ENCODE data around the gene OTUD5. TPM values are rescaled to one million over a fixed set of nuclear protein-coding genes. Genes with fewer than 3 reads are reported as not detected.

Gene OTUD5
- total RNA-seq, 1 experiment from 2014 or later = 36.2 TPM

GRCh38 chrX:48908600-48908999 lies 48.8 kb downstream of the OTUD5 start:
- Histone ChIP-seq H3K79me2 (ENCODE audit: low read length) (peaks cover 21% of the 10 kb centered on the region), H3K9ac (ENCODE audit: low read length) (no peak overlapping the region), H3K27me3 (ENCODE audit: low read length) (no peaks in the 10 kb centered on the region), H3K4me3 (ENCODE audit: low read length) (no peak overlapping the region), H3K4me1 (ENCODE audit: low read length) (peaks cover 15% of the 10 kb centered on the region), H3K4me2 (ENCODE audit: low read depth, low read length, poor library complexity, severe bottlenecking) (no peak overlapping the region), H4K20me1 (ENCODE audit: insufficient read depth, low read depth, low read length) (no peaks in the 10 kb centered on the region), H2AFZ (ENCODE audit: low read length) (no peak overlapping the region), H3K9me2 (replicated peaks; ENCODE audit: insufficient read depth, low read length) (no peaks in the 10 kb centered on the region), H3K27ac (ENCODE audit: low read length) (no peak overlapping the region), H3K9me3 (ENCODE audit: low read length) (no peaks in the 10 kb centered on the region), H3K36me3 (ENCODE audit: insufficient read depth, low read length) (no peaks in the 10 kb centered on the region)
- no peak for DNase-seq

- no peaks in the 10 kb centered on the region for H4K20me1 ChIP-seq (ENCODE audit: insufficient read depth, low read depth, low read length)
Measured at GRCh38 chrX:48905090-48905790, 52.2 kb downstream of the OTUD5 start.

GRCh38 chrX:48904626-48905025 lies 52.8 kb downstream of the OTUD5 start:
- Histone ChIP-seq H3K27ac (ENCODE audit: low read length) (no peak overlapping the region), H3K9ac (ENCODE audit: low read length) (no peak overlapping the region), H3K9me2 (replicated peaks; ENCODE audit: insufficient read depth, low read length) (no peaks in the 10 kb centered on the region), H3K4me3 (ENCODE audit: low read length) (no peak overlapping the region), H3K9me3 (ENCODE audit: low read length) (no peaks in the 10 kb centered on the region), H3K4me1 (ENCODE audit: low read length) (peaks cover 2% of the 10 kb centered on the region), H3K27me3 (ENCODE audit: low read length) (no peaks in the 10 kb centered on the region), H3K4me2 (ENCODE audit: low read depth, low read length, poor library complexity, severe bottlenecking) (no peak overlapping the region), H3K79me2 (ENCODE audit: low read length) (peaks cover 6% of the 10 kb centered on the region), H4K20me1 (ENCODE audit: insufficient read depth, low read depth, low read length) (no peaks in the 10 kb centered on the region), H2AFZ (ENCODE audit: low read length) (no peak overlapping the region), H3K36me3 (ENCODE audit: insufficient read depth, low read length) (no peaks in the 10 kb centered on the region)
- no peak for DNase-seq

More at GRCh38 chrX:48905090-48905790, 52.2 kb downstream of the OTUD5 start:
- Histone ChIP-seq H2AFZ (ENCODE audit: low read length) (no peak overlapping the region), H3K79me2 (ENCODE audit: low read length) (peaks cover 9% of the 10 kb centered on the region), H3K36me3 (ENCODE audit: insufficient read depth, low read length) (no peaks in the 10 kb centered on the region), H3K27me3 (ENCODE audit: low read length) (no peaks in the 10 kb centered on the region), H3K9me2 (replicated peaks; ENCODE audit: insufficient read depth, low read length) (no peaks in the 10 kb centered on the region), H3K4me2 (ENCODE audit: low read depth, low read length, poor library complexity, severe bottlenecking) (no peak overlapping the region), H3K4me1 (ENCODE audit: low read length) (peaks cover 3% of the 10 kb centered on the region), H3K4me3 (ENCODE audit: low read length) (no peak overlapping the region), H3K9me3 (ENCODE audit: low read length) (no peaks in the 10 kb centered on the region), H3K9ac (ENCODE audit: low read length) (no peak overlapping the region), H3K27ac (ENCODE audit: low read length) (no peak overlapping the region)
- DNase-seq = no peak

DNA sequence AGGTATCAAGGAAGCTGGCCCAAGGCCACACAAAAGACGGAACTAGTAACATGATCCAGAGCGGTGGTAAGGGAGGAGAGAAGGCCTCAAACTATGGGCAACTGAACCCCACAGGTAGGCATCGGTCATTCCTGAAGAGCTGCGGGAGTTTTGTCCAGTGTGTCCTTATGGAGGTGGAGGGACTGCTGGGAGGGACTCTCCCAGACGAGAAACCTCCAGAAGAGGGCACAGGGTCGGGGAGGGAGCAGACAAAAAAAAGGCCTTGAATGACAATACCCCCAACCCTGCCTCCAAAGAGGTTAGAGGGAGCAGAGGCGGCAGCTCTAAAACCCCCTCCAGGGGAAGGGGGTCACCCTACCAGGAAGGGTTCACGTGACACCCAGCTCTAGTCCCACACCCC lies 53.2 kb downstream of the OTUD5 start:
- no peaks in the 10 kb centered on the region for H3K9me2 ChIP-seq (replicated peaks; ENCODE audit: insufficient read depth, low read length)
- no peak for DNase-seq
- H3K27me3 ChIP-seq (ENCODE audit: low read length) = no peaks in the 10 kb centered on the region
- H3K9ac ChIP-seq (ENCODE audit: low read length) = no peak overlapping the region
- H3K9me3 ChIP-seq (ENCODE audit: low read length) = no peaks in the 10 kb centered on the region
- H3K4me1 ChIP-seq (ENCODE audit: low read length) = peaks cover 6% of the 10 kb centered on the region
- H2AFZ ChIP-seq (ENCODE audit: low read length) = no peak overlapping the region
- no peaks in the 10 kb centered on the region for H3K36me3 ChIP-seq (ENCODE audit: insufficient read depth, low read length)
- H3K4me3 ChIP-seq (ENCODE audit: low read length) = no peak overlapping the region
- H3K27ac ChIP-seq (ENCODE audit: low read length) = no peak overlapping the region
- H3K4me2 ChIP-seq (ENCODE audit: low read depth, low read length, poor library complexity, severe bottlenecking) = no peak overlapping the region
- H4K20me1 ChIP-seq (ENCODE audit: insufficient read depth, low read depth, low read length) = no peaks in the 10 kb centered on the region
- peaks cover 7% of the 10 kb centered on the region for H3K79me2 ChIP-seq (ENCODE audit: low read length)

- Histone ChIP-seq H3K4me3 (ENCODE audit: low read length) (no peak overlapping the region), H3K9ac (ENCODE audit: low read length) (no peak overlapping the region), H3K4me1 (ENCODE audit: low read length) (peaks cover 12% of the 10 kb centered on the region), H3K27ac (ENCODE audit: low read length) (no peak overlapping the region), H3K4me2 (ENCODE audit: low read depth, low read length, poor library complexity, severe bottlenecking) (no peak overlapping the region), H3K79me2 (ENCODE audit: low read length) (peaks cover 10% of the 10 kb centered on the region), H3K36me3 (ENCODE audit: insufficient read depth, low read length) (no peaks in the 10 kb centered on the region), H3K27me3 (ENCODE audit: low read length) (no peaks in the 10 kb centered on the region), H3K9me2 (replicated peaks; ENCODE audit: insufficient read depth, low read length) (no peaks in the 10 kb centered on the region), H3K9me3 (ENCODE audit: low read length) (no peaks in the 10 kb centered on the region), H2AFZ (ENCODE audit: low read length) (no peak overlapping the region), H4K20me1 (ENCODE audit: insufficient read depth, low read depth, low read length) (no peaks in the 10 kb centered on the region)
- DNase-seq = no peak
Measured at GRCh38 chrX:48903290-48903689, 54.1 kb downstream of the OTUD5 start.

- Histone ChIP-seq H2AFZ (ENCODE audit: low read length) (no peak overlapping the region), H3K36me3 (ENCODE audit: insufficient read depth, low read length) (no peaks in the 10 kb centered on the region), H3K4me3 (ENCODE audit: low read length) (no peak overlapping the region), H3K27ac (ENCODE audit: low read length) (no peak overlapping the region), H4K20me1 (ENCODE audit: insufficient read depth, low read depth, low read length) (no peaks in the 10 kb centered on the region), H3K4me2 (ENCODE audit: low read depth, low read length, poor library complexity, severe bottlenecking) (no peak overlapping the region), H3K4me1 (ENCODE audit: low read length) (peaks cover 13% of the 10 kb centered on the region), H3K9ac (ENCODE audit: low read length) (no peak overlapping the region), H3K27me3 (ENCODE audit: low read length) (no peaks in the 10 kb centered on the region), H3K9me2 (replicated peaks; ENCODE audit: insufficient read depth, low read length) (no peaks in the 10 kb centered on the region), H3K9me3 (ENCODE audit: low read length) (no peaks in the 10 kb centered on the region), H3K79me2 (ENCODE audit: low read length) (peaks cover 10% of the 10 kb centered on the region)
- no peak for DNase-seq
Measured at GRCh38 chrX:48902776-48903175, 54.6 kb downstream of the OTUD5 start.

DNA sequence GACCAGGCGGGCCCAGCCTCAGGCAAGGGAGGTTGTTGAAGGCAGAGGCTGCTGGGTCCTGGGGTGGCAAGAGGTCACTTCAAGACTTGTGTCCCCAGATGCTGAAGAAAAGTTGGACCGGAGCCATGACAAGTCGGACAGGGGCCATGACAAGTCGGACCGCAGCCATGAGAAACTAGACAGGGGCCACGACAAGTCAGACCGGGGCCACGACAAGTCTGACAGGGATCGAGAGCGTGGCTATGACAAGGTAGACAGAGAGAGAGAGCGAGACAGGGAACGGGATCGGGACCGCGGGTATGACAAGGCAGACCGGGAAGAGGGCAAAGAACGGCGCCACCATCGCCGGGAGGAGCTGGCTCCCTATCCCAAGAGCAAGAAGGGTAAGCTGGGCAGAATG lies 55.3 kb downstream of the OTUD5 start:
- no peaks in the 10 kb centered on the region for H3K36me3 ChIP-seq (ENCODE audit: insufficient read depth, low read length)

DNA sequence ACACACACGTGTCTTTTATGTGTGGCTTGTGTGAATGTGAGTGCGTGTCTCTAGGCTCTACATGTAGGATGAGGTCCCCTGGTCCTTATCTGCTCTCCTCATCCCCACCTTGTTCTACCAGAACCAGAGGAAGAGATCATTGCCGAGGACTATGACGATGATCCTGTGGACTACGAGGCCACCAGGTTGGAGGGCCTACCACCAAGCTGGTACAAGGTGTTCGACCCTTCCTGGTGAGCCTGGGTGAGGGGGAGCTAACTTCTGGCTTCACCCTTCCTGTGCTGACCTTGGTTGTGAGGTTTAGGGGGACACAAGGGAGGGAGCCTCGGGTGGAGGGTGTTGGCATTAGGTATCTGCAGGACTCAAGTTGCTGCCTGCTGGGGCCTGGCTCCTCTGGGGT lies 56.3 kb downstream of the OTUD5 start:
- Histone ChIP-seq H3K9ac (ENCODE audit: low read length) (no peak overlapping the region), H4K20me1 (ENCODE audit: insufficient read depth, low read depth, low read length) (no peaks in the 10 kb centered on the region), H3K79me2 (ENCODE audit: low read length) (peaks cover 23% of the 10 kb centered on the region), H2AFZ (ENCODE audit: low read length) (no peak overlapping the region), H3K27ac (ENCODE audit: low read length) (no peak overlapping the region), H3K9me2 (replicated peaks; ENCODE audit: insufficient read depth, low read length) (no peaks in the 10 kb centered on the region), H3K36me3 (ENCODE audit: insufficient read depth, low read length) (no peaks in the 10 kb centered on the region), H3K9me3 (ENCODE audit: low read length) (no peaks in the 10 kb centered on the region), H3K4me3 (ENCODE audit: low read length) (no peak overlapping the region), H3K4me1 (ENCODE audit: low read length) (peaks cover 19% of the 10 kb centered on the region), H3K4me2 (ENCODE audit: low read depth, low read length, poor library complexity, severe bottlenecking) (no peak overlapping the region), H3K27me3 (ENCODE audit: low read length) (no peaks in the 10 kb centered on the region)
- DNase-seq = no peak

More for the DNA sequence above, 55.3 kb downstream of the OTUD5 start:
- no peak for DNase-seq
- Histone ChIP-seq H3K9me3 (ENCODE audit: low read length) (no peaks in the 10 kb centered on the region), H3K79me2 (ENCODE audit: low read length) (peaks cover 13% of the 10 kb centered on the region), H3K4me3 (ENCODE audit: low read length) (no peak overlapping the region), H3K4me1 (ENCODE audit: low read length) (peaks cover 13% of the 10 kb centered on the region), H3K27ac (ENCODE audit: low read length) (no peak overlapping the region), H3K4me2 (ENCODE audit: low read depth, low read length, poor library complexity, severe bottlenecking) (no peak overlapping the region), H3K9ac (ENCODE audit: low read length) (no peak overlapping the region), H3K27me3 (ENCODE audit: low read length) (no peaks in the 10 kb centered on the region), H3K9me2 (replicated peaks; ENCODE audit: insufficient read depth, low read length) (no peaks in the 10 kb centered on the region), H2AFZ (ENCODE audit: low read length) (no peak overlapping the region), H4K20me1 (ENCODE audit: insufficient read depth, low read depth, low read length) (no peaks in the 10 kb centered on the region)

Data from Karpas-422 (cell line).